HepG2 (cell line): ENCODE measurements around the gene CDK13. TPM values are rescaled to one million over a fixed set of nuclear protein-coding genes. Genes with fewer than 3 reads are reported as not detected.

Experiments used
- AHR ChIP-seq: IDR thresholded peaks from 2 replicates; pipeline ENCODE4 v1.6.1; 2018; ENCODE audit warnings: missing genetic modification reagents, missing compliant biosample characterization
- KLF11 ChIP-seq: IDR thresholded peaks from 2 replicates; pipeline ENCODE4 v1.6.1; 2016; ENCODE audit warnings: missing compliant biosample characterization
- MED1 ChIP-seq: sonication (generic); formaldehyde crosslinking; IDR thresholded peaks from 2 replicates; pipeline ENCODE4 v1.4.0; 2020; ENCODE audit warnings: missing genetic modification reagents
- PAF1 ChIP-seq: IDR thresholded peaks from 2 replicates; pipeline ENCODE4 v1.6.1; 2016; ENCODE audit warnings: missing genetic modification reagents, missing compliant biosample characterization
- SIN3A ChIP-seq: IDR thresholded peaks from 2 replicates; pipeline ENCODE4 v1.6.1; 2011; ENCODE audit warnings: low read depth, mild to moderate bottlenecking, control low read depth, low read length, borderline replicate concordance
- TBL1XR1 ChIP-seq: fragments of 150-350 bp; IDR thresholded peaks from 2 replicates; pipeline ENCODE4 v1.6.1; 2014; ENCODE audit warnings: borderline replicate concordance, low read length; ENCODE audit not compliant: partially characterized antibody
- TMF1 ChIP-seq: sonication (generic); formaldehyde crosslinking; IDR thresholded peaks from 2 replicates; pipeline ENCODE4 v1.8.1; 2022; ENCODE audit warnings: low read depth, missing genetic modification reagents
- ZNF225 ChIP-seq: sonication (generic); formaldehyde crosslinking; IDR thresholded peaks from 2 replicates; pipeline ENCODE4 v1.4.0; 2020; ENCODE audit warnings: mild to moderate bottlenecking, missing genetic modification reagents
- ZNF318 ChIP-seq: sonication (generic); formaldehyde crosslinking; IDR thresholded peaks from 2 replicates; pipeline ENCODE4 v1.4.0; 2020; ENCODE audit warnings: mild to moderate bottlenecking, missing genetic modification reagents
- ZNF496 ChIP-seq: sonication (generic); formaldehyde crosslinking; IDR thresholded peaks from 2 replicates; pipeline ENCODE4 v1.8.1; 2023; ENCODE audit warnings: mild to moderate bottlenecking, moderate library complexity, missing genetic modification reagents; ENCODE audit not compliant: insufficient replicate concordance
- ZNF713 ChIP-seq: sonication (generic); formaldehyde crosslinking; IDR thresholded peaks from 2 replicates; pipeline ENCODE4 v1.4.0; 2020; ENCODE audit warnings: mild to moderate bottlenecking, missing genetic modification reagents
- ZNF720 ChIP-seq: sonication (generic); formaldehyde crosslinking; IDR thresholded peaks from 2 replicates; pipeline ENCODE4 v1.4.0; 2020; ENCODE audit warnings: missing genetic modification reagents
- ZNF737 ChIP-seq: sonication (generic); formaldehyde crosslinking; IDR thresholded peaks from 2 replicates; pipeline ENCODE4 v1.5.0; 2020; ENCODE audit warnings: missing genetic modification reagents, mild to moderate bottlenecking, borderline replicate concordance
- ZNF768 ChIP-seq: sonication (generic); formaldehyde crosslinking; IDR thresholded peaks from 2 replicates; pipeline ENCODE4 v1.4.0; 2020; ENCODE audit warnings: missing genetic modification reagents
- ZNF781 ChIP-seq: sonication (generic); formaldehyde crosslinking; IDR thresholded peaks from 2 replicates; pipeline ENCODE4 v1.5.1; 2020; ENCODE audit warnings: borderline replicate concordance, mild to moderate bottlenecking, missing genetic modification reagents; ENCODE audit errors: not compliant biosample characterization
- polyA plus RNA-seq, 8 experiments: library from polyadenylated mRNA; depleted of rRNA in 3 of 8; stranded (reverse) in 7 of 8; unstranded in 1 of 8; fragments of >200 nt; fragmentation: Illumina TruSeq in 4 of 8; extraction: Trizol in 4 of 8; gene quantifications; 2 replicates each; pipeline versions ENCODE4 v1.2.1 to v1.2.3, GENCODE V29; 2011 to 2016; ENCODE audit warnings: low read depth in 4 of 8, missing spikeins in 1 of 8, mixed read lengths in 1 of 8; ENCODE audit not compliant: insufficient read depth in 1 of 8
- total RNA-seq, 5 experiments: library from RNA; depleted of rRNA; stranded (reverse); fragments of >200 nt; fragmentation: Illumina TruSeq; extraction: Trizol; gene quantifications; 2 replicates each; pipeline ENCODE4 v1.2.3, GENCODE V29; 2016; ENCODE audit warnings: low read depth in 1 of 5
- TF ChIP-seq, protein P1 (sequence below): sonication (generic); formaldehyde crosslinking; IDR thresholded peaks from 2 replicates; pipeline ENCODE4 v1.4.0; 2020; ENCODE audit warnings: missing genetic modification reagents
- TF ChIP-seq, protein P2 (sequence below): IDR thresholded peaks from 2 replicates; pipeline ENCODE4 v1.6.1; 2016; ENCODE audit warnings: low read depth, control low read depth

CDK13 gene
- total and polyA plus RNA-seq, 2 of the 13 experiments (the other 11 are each of a cell fraction or from before 2014, with no cell fraction given) = 21.0 to 40.9 TPM

DNA sequence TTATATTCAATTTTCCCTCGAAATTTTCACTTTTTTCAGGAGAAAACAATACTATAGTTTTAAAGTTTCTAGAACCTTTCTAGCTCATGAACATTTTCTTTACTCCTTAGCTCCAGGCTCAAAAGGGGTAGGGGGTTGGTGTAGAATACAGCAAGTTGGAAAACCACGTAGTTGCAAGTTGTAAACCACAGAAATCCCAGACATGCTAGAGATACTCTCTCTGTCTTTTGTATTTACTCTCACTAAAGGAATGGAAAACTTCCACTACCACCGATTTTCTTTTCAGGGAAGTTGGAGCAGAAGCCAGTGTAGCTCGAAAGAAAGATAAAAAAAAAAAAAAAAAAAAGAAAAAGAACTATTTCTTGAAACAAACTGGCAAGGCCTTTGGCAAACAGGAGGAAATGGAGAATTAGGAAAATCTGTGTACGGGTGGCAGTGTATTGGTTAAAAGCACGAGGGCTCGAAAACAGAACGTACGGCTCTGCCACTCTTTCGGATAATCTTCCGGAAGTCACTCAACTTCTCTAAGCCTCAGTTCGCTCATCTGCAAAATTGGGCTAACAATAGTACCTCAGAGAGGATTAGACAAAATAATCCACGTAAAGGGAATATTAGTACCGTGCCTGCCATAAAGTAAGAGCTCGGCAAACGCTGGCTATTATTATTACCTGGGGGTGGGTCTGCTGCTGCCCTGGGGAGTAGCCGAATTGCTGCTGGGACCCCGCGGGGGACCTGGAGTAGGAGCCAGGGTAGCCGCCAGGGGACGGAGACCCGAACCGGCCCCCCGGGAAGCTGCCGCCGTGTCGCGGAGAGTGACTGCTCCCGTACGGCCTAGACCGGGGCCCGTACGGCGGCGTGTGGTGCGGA lies 183.7 kb downstream of the CDK13 start (continued):
- TF ChIP-seq ZNF318 (no peak), MED1 (CRISPR knock-in tag) (no peak), AHR (0 out of 2 replicates have a peak, but pooled peaks have one; percentile 0), TBL1XR1 (no peak), ZNF713 (CRISPR knock-in tag) (no peak), ZNF781 (CRISPR knock-in tag) (peak; percentile 10), KLF11 (CRISPR knock-in tag) (0 out of 2 replicates have a peak, but pooled peaks have one; percentile 28), PAF1 (CRISPR knock-in tag) (no peak), ZNF225 (CRISPR knock-in tag) (0 out of 2 replicates have a peak, but pooled peaks have one; percentile 18), ZNF768 (CRISPR knock-in tag) (peak; percentile 45; the same call in 1 of the 2 replicates), SIN3A (0 out of 2 replicates have a peak, but pooled peaks have one; percentile 32), ZNF496 (CRISPR knock-in tag) (no peak), ZNF720 (CRISPR knock-in tag) (no peak), ZNF737 (no peak), TMF1 (0 out of 2 replicates have a peak, but pooled peaks have one; percentile 22)
- TF ChIP-seq, protein P1, sequence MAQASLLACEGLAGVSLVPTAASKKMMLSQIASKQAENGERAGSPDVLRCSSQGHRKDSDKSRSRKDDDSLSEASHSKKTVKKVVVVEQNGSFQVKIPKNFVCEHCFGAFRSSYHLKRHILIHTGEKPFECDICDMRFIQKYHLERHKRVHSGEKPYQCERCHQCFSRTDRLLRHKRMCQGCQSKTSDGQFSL (CRISPR knock-in tag) = no peak
- TF ChIP-seq, protein P2, sequence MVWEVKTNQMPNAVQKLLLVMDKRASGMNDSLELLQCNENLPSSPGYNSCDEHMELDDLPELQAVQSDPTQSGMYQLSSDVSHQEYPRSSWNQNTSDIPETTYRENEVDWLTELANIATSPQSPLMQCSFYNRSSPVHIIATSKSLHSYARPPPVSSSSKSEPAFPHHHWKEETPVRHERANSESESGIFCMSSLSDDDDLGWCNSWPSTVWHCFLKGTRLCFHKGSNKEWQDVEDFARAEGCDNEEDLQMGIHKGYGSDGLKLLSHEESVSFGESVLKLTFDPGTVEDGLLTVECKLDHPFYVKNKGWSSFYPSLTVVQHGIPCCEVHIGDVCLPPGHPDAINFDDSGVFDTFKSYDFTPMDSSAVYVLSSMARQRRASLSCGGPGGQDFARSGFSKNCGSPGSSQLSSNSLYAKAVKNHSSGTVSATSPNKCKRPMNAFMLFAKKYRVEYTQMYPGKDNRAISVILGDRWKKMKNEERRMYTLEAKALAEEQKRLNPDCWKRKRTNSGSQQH (CRISPR knock-in tag) = no peak
